ENCODE results near the gene TMEM74B.

TMEM74B gene

DNA sequence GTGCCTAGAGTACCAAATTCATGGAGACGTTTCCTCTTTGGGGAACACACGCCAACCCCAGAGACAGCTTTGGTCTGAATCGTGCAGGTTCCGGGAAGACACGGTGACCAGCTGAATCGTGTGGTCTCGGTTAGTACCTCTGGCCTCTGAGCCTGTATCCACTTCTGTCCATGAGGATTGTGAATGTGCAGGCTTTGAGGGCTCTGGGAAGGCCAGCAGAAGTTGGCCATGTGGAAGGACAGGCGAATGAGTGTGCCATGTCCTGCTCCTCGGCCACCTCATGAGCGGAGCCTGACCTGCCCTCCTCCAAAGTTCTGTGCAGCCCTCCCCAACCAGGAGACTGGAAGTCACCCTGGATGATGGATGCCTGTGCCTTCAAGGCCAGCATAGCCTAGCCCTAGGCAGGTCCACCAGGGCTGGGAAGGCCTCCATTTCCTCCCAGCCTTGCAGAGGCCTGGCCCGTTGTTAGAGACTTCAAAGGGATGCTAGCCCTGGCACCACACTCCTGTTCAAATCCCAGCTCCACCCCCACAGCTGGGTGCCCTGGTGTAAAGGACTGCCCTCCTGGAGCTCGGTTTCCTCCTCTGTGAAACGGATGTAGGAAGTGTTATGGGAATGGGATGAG, 1.7 kb upstream of the TMEM74B start:
- DNase-seq, result no peak
- intact Hi-C loops (cut with DNase I), result no loop called here

DNA sequence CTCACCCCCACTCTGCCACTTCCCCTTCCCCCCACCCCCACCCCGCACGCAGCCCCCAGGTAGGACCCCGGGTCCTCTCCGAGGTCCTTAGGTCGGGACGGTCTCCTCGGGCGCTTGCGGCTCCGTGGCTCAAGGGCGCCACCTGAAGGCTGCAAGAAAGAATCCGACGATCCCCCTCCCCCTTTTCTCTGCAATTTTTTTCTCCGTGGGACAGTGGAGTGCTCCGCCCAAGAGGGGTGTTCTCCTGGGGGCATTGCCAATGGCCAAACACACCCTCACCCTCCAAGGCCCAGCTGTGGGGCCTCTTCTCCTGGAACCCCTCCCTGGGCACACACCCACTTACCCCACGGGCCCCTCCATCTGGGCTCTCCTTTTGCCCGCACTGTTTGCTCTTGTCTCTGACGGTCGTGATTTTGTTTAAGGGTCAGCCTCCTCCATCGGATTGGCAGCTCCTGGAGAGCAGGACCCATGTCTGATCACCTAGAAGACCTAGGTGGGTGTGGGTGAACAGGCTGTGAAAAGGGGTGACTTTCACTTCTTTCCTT, 1.1 kb upstream of the TMEM74B start:
- DNase-seq, result peak in 39 of 42 donors; percentile 19 to 77 (median 50)
- intact Hi-C loops (cut with DNase I), result no loop called here

DNA sequence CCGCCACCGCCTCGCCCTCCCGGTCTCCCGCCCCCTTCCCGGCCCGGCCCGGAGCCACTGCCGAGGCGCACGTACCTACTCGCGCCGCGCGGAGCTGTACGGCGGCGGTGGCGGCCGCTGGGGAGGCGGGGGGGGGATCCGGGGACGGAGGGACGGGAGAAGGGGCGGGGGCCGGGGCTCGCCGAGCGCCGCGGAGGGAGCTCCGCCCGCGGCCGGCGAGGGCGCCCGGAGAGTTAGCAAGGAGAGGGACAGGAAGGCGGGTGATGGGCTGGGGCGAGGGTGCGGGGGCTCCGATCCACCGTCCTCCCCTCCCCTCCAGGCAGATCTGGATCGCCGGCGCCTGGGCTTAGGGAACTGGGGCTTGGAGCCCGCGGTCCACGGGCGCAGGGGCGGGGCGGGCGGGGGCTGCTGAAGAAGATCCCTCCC, 548 bp upstream of the TMEM74B start:
- intact Hi-C loops (cut with DNase I), result no loop called here
- peak in 5 of 42 donors; percentile 8 to 45 (median 20) for DNase-seq

DNA sequence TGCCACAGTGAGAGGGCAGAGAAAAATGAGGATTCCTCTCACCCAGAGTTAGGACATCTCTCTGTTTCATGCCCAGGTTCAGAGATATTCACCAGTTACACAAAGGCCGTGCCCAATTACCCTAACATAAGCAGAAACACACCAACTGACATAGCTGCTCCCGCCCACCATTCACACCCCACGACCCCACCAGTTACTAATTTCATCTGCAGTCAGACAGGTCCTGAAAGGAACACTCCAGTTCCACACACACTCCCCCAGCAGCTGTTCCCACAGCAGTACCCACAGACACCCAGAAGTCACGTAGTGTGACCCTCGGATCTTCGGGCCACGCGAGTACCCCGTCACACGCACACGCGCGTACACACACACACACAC, 532 bp downstream of the TMEM74B start:
- intact Hi-C loops (cut with DNase I), result no loop called here

DNA sequence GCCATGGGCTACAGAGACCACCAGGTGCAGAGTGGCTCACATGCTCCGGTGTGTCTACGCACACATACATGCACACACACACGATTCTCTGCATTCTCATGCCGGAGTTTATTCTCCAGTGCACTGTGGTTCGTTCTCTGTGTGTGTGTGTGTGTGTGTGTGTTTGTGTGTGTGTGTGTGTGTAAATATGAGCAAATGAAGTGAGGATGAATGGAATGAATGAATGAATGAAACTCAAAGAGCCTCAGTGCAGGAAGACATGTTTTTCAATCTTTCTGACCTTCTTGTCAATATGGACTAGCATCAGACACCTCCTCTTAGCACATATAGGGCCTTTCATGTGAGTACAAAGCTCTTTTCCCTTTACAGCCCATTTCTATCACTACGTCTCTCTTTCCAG, 1.6 kb downstream of the TMEM74B start:
- intact Hi-C loops (cut with DNase I), result no loop called here
- DNase-seq, result no peak

More for the DNA sequence above, 532 bp downstream of the TMEM74B start:
- DNase-seq, result peak in 8 of 42 donors; percentile 19 to 49 (median 30)

DNA sequence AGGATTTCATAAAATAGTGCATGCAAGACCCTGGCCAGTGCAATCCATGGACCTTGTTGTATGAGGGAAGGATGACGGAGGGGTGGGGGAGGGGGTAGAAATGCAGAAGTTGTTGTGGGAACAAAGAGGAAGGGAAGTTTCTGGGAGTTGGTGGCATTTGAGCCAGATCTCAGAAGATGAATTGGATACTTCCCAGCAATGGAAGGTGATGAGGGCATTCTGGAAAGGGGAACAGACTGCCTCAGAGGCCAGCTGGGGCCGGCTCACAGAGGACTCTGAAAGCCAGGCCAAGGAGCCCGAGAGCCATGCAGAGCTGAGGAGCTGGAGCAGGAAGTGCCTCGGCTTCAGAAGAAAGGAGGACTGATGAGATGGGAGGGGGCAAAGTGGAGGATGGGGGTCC, 2.7 kb downstream of the TMEM74B start:
- DNase-seq, result no peak
- intact Hi-C loops (cut with DNase I), result no loop called here

DNA sequence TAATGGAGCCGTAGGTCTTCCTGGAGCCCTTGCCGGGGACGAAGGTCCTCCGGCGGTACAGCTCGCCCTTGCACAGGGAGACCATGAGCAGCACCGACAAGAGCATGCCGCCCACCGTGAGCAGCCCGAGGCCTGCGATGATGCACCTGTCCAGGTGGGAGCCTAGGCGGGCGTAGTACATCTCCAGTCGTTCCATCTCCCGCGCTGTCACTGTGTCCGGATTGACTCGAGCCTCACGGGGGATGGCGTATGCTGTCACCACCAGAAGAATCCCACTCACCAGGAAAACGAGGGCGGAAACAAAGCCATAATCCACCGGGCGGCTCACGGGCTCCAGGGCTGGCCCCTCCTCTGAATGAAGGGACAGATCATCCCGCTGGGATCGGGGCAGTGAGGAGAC, 3.8 kb downstream of the TMEM74B start:
- DNase-seq, result no peak
- intact Hi-C loops (cut with DNase I), result no loop called here

DNA sequence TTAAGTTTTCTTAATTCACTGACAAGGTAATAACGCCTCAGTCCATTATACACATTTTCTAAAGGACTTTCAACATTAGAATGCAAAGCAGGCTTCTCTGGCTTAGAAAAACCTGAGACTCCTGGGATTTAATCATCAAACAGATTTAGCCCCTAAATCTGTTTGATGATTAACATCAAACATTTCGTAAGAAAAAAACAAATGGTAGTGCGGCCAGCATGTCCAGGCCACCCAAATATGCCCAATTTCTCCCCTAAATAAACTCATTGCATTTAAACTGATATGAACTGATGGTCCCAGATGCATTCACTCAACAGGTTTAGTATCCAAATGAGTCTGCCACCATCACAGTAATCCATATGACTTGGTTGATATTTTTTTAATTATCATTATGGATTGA, 6.2 kb downstream of the TMEM74B start:
- intact Hi-C loops (cut with DNase I), result no loop called here
- DNase-seq, result no peak

DNA sequence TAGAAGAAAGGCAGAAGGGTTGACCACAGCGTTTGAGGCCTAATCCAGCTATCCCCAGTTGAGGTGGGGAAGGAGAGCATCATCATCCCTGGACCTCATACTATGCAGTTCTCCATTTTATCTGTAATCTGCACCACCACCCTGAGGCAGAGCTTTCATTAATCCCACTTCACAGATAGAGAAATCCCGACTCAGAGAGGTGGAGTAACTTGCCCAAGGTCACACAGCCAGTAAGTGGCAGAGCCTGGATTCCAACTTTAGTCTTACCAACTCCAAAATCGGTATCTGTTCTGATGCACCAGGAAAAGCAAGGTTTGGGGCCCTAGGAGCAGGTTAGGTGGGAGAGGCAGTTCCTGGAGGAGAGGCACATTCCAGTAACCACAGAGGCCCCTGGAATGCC, 6.7 kb downstream of the TMEM74B start:
- intact Hi-C loops (cut with DNase I), result no loop called here
- no peak for DNase-seq

DNA sequence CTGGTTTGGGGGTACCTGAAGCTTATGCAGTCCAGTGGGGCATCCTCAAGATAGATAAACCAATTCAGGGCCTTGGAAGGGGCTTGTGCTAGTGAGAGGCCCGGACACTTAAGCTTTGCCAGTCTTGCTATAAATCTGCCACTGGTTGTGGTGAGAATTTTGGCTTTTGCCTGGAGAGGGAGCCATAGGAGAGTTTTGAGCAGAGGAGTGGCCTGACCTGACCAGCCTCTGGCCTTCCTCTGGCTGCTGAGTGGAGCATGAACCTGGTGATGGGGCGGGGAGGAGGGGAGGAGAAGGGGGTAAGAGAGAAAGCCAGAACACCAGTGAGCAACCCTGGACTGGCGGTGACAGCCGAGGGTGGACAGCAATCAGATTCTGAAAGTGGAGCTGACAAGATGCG, 7.1 kb downstream of the TMEM74B start:
- intact Hi-C loops (cut with DNase I), result no loop called here
- no peak for DNase-seq

DNA sequence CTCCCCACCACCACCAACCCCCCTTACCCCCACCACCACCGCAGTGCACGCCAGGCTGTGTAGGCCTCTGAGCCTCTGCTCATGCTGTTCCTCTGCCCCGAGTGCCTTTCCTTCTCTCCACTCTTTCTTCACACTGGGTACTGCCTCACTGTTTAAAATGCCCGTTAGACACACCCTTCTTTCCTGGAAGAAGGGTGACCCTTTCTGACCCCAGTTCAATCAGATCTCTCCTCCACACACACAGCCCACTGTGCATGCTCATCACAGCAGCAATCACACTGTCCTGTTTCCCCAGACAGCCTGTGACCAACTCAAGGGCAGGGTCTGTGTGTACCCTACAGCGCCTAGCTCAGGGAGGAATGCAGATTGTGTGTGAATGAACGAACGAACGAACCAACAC, 10.0 kb downstream of the TMEM74B start:
- intact Hi-C loops (cut with DNase I), result no loop called here
- no peak for DNase-seq

DNA sequence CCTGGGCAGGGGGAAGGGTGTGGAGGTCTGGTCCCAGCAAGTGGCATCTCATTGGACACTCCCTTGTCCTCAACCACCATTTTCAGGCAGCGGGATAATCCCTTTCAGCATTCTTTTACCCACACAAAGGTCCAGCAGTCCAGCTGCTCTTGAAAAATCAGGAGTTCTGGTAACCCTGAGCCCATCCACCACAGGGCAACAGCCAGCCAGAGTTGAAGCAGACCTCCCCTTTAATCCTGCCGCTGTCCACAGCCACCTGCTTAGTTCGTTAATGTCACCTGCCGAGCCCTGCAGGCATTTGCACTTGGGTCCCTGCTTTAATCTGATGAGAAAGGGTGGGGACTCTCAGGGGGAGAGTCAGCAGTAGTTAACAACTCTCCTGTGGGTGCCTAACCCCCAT, 11.1 kb downstream of the TMEM74B start:
- DNase-seq, result no peak
- intact Hi-C loops (cut with DNase I), result no loop called here

DNA sequence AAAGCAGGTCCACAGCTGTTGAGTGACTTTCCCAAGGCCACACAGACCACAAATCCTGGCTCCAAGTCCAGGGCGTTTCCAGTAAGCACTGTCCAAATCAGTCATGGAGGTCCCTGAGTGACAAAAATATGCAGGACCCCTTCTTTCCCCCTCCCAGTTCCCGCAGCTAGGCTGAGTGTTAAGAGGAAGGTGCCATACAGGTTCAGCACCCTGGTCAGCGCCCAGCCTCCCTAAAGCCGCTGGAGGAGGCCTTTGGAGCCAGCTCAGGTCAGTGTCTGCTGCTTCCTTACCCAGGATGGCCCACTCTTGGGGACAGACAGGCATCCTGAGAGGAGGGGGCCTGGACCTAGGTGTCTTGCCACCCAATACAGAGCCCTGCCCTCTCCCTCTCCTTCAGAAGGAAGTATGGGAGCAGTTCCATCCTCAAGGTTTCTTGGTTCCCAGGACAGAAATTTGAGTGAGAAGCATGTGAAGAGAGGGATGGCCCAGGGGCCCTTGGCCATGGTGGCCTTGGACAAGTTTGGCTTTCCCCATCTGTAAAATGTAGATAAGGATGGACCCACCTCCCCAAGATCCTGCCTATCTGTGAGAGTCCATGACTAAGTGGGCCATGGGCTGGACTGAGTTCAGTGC, 13.2 kb downstream of the TMEM74B start:
- DNase-seq, result no peak
- intact Hi-C loops (cut with DNase I), result no loop called here

DNA sequence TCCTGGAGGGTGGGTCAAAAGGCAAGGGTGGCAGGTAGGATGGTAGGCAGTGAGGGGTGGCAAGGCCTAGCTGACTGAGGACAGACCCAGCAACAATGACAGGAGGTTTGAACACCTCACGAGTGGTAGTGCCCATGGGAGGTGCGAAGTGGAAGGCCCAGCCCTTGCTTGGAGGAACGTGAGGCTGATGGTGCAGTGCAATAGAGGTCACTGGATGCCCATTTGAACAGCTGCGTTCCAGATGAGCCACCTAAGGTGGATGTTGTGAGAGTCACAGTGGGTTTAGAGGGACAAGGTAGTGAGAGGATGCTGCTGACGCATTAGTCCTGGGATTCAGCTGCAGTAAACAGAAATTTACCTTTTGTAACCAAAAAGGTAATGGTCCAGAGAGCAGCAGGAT, 15.6 kb downstream of the TMEM74B start:
- no peak for DNase-seq
- intact Hi-C loops (cut with DNase I), result no loop called here

DNA sequence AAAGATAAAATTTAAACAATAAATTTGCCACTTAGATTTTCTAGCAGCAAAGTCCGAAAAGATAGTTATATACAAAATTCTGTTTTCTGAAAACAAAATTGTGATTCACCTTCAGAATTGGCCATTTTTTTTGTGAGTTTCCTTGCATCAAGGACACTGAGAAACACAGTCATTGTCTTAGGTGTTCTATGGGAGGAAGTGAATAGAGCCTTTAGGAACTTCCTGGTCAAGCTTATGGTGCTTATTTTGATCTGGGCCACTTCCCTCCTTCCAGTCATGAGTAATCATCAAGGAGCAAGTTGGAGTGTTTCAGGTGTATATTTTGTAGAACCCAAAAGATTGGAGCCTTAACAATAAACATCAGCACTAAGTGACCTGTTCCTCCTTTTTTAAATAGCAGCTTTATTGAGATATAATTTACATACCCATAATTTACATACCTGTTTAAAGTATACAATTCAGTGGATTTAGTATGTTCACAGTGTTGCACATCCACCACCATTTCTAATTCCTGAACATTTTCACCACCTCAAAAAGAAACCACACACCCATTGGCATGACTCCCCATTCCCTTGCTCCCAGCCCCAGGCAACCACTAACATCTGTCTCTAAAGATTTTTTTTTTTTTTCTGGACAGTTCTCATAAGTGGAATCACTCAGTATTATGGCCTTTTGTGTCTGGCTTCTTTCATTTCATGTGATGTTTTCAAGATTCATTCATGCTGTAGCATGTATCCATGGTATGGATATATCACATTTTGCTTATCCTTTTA, 17.6 kb downstream of the TMEM74B start:
- no peak for DNase-seq
- intact Hi-C loops (cut with DNase I), result no loop called here

DNA sequence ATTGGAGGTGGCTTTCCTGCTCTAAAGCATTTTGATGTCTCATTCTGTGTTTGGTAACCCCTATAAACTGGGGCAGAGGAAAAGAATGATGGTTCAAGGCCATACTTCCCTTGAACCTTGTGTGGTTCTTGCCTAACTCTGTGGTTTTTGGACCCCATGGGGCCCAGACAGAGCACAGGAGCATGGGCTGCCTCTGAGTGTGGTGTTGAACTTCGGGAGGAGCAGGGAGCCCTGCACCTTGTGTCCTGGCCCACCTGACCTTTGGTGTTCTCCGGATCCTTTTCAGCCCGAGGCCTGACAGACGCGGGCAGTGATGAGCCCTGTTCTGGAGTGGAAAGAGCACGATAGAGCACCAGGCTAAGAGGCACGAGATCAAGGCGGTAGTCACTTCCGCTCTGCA, 18.8 kb downstream of the TMEM74B start:
- intact Hi-C loops (cut with DNase I), result no loop called here
- no peak for DNase-seq

DNA sequence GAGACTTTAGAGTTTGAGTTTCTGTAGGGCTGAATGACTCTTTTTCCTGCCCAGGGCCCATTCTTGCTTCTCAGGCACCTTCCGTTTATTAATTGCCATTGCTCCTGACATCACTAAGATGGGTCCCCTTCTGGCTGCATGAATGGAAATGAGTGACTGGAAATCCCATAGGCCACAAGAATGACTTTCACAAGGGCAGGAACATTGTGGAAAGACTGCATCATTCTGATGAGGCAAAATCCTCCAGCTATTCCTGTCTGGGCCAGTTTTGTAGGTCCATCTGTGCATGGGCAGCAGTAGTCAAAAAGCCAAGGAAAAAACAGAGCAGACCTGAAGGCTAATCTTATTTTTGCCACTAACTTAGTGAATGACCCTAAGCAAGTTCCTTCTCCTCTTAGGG, 19.3 kb downstream of the TMEM74B start:
- DNase-seq, result no peak
- intact Hi-C loops (cut with DNase I), result no loop called here

DNA sequence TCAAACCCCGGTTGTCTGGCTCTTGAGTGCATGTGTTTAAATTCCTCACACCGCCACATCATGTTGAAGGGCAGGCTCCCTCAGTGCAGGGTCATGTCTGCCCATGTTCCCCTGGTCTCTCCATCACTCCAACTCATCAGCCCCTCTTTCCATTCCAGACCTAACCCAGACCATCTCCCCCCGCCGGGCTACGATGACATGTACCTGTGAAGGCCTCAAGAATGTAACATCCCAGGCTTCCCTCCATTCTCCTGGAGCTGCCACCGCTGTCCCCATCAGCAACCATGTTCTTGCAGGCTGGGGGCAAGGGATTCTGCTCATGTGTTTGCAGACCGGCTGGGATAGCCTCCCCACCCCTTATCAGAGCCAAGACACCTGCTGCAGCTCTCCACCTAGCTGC, 19.9 kb downstream of the TMEM74B start:
- no peak for DNase-seq
- intact Hi-C loops (cut with DNase I), result no loop called here

DNA sequence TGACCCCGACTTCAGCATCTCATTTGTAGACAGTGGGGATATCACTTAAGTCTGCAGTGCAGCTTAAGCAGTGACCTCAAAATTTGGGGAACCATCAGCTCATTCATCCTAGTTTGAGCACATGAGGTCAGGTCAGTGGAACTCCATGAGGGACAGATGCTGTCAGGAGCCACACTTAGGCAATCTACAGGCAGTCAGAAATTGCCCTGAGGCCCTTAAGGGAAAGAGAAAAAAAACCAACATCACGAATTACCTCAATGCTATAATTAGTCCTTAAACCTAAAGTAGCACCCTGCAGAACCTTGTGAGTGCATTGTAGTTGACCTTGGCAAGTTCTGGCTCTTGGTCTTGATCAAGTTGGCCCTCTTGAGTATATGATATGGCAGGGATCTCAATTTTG, 21.1 kb downstream of the TMEM74B start:
- intact Hi-C loops (cut with DNase I), result no loop called here
- DNase-seq, result no peak

DNA sequence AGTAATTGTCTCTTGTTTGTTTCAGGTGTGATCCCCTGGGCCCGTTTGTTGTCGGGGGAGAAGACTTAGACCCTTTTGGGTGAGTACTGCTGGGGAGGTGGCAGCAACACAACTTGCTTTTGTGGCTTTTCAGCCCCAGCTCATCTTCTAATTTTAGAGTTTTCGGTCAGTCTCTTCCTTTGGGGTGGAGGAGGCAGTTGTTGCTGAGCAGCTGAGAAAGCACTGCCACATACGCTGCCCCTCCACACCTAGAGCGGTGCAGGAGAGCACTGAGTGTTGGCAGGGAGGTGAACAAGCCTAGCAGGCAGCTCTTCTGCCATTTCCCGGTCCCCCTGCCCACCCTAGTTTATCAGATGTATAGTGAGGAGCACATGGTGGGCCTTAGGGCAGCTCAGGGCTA, 21.7 kb downstream of the TMEM74B start:
- intact Hi-C loops (cut with DNase I), result no loop called here
- DNase-seq, result peak in 1 of 42 donors; percentile 19

Data from head of caudate nucleus (tissue), 42 donors.